GM19025 (cell line): ENCODE data around the gene TSPEAR.
"Not testable (repeated sequence)": the region's sequence is repeated elsewhere in the genome, so short reads cannot be mapped to it uniquely, and the experiment has no call there.

Experiments
- ATAC-seq: cut with Tn5 transposase; IDR thresholded peaks from one replicate; pipeline ENCODE4 v1.9.1; 2021; ENCODE audit warnings: mild to moderate bottlenecking, low read depth, moderate library complexity; ENCODE audit not compliant: unreplicated experiment

TSPEAR gene

DNA sequence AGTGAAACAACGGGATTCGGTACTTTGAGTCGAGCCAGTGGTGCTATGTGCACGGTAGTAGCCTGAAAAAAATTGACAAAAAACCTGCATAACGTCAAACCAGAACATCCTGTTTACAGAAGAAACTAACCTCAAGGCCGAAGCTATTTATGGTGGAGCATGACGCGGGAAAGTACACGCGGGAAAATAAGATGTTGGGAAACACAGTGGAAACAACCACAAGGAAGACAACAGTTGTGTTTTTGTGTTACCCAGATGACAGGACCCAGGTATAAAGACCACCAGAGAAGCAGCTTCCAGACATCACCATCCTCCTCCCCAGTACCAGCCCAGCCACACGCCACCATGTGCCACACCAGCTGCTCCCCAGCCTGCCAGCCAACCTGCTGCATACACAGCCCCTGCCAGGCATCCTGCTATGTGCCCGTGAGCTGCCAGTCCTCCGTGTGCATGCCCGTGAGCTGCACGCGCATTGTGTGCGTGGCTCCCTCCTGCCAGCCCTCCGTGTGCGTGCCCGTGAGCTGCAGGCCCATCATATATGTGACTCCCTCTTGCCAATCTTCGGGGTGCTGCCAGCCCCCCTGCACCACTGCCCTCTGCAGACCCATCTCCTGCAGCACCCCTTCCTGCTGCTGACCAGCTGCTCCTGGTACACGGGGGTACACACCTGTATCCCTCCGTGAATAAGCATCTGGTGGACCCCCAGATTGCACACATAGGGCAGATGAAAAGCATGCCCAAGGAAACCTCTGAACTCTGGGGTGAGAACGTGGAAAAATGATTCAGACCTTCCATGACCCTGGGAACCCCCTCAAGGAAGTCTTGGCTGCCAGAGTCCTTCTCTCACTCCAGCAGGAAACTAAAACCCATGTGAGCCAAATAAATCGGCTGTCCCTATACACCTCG, 53.5 kb downstream of the TSPEAR start, which contains the start of gene KRTAP12-3:
TSS of gene KRTAP12-3 (plus strand) at position 298 of the 906 bp plus-strand sequence. CDS start at position 346, 48 bp downstream.
- ATAC-seq, result no peak

DNA sequence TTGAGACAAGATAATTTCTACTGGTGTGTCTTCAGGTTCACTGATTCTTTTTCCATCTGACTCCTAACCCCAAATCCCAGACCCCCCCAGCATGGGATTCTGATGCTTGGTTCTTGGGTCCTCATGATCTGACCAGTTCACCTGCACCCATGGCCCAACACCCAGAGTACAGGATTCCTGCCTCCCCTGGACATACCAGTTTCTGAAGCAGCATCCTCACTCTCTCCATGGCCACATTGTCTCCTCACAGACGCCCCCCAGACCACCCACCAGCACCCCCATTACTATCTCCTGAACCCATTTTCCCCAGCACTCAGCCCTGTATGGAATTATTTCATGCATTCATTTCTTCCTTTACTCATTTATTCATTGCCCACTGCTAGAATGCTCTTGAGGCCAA, 54.5 kb downstream of the TSPEAR start:
- ATAC-seq, result no peak

DNA sequence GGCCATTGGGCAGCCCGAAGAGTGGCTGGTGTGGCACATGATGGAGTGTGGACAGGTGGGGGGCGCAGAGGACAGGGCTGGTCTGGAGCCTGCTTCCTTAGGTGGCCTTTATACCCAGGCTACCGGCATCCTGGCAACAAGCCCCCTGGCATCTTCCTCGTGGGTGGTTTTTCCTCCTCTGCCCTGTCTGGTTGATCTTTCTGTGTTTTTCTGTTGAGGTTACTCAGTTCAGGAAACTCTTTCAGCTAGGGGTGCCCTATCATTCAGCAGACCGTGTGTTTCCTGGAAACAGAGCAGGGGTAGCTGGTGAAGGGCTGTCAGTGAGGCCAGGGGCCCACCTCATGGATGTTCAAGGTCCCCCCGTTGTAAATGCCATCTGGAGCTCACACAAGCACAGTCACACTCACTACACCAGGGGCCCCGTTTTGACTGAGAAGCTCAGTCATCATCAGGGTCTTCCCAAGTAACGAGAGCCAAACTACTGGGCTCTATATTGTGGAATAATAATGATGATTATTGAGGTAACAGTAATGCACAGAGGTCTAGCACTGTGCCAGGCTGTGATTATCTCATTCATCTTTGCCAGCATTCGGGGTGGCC, 56.7 kb downstream of the TSPEAR start, which contains the start of gene KRTAP12-4:
TSS of gene KRTAP12-4 (minus strand) at position 84 of the 600 bp plus-strand sequence. CDS start at position 39, 45 bp downstream.
- no peak for ATAC-seq

DNA sequence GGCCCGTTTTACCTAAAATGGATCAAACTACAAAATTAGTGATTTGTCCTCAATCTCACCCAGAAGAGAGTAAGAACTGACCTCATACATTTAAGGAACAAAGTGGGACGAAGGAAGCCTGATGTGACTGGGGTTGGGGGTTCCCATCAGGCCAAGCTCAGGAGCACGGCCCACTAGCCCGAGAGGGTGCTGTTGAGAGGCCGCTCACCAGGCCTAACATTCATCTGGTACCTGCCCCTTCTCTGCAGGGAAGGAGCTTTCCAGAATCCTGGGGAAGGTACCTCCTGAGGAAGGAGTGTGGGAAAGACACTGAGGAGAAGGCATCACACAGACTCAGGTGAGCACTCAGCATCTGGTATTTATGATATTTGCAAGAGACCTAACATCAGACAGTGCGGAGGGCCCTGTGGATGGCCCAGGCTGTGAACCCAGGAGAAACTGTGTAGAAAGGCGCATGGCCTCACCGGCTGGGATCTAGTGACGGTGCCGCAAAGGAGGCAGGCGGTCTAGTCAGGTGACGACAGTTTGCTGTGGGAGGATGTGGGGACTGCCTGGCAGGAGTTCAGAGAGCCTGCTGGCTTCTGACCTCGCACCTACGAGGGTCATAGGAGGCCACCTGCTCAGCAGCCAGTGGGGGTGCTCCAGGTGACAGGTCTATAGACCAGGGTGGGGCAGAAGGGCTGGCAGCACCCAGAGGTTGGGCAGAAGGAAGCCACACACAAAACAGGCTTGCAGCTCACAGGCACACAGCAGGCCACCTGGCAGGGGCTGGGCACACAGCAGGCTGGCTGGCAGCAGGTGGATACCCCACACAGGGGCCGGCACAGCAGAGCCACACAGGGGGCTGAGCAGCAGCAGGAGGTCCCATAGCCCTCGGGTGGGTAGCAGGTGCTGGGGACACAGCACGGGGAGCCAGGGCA, 57.5 kb downstream of the TSPEAR start:
- no peak for ATAC-seq

DNA sequence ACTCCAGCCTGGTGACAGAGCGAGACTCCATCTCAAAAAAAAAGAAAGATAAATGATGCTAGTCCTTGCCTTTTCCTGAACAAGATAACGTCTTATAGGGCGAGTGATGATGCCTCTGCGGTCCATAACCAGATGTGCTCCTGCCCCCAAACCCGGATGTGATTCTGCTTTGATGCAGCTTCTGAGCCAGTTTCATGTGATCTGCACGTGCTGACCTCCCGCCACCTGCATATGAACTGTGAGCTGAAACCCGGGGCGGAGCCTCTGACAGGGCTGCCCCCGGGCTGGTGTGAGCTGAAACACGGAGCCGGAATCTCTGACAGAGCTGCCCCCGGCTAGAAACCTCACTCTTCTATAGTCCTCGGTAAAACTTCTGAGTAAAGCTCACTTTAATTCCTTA, 58.2 kb downstream of the TSPEAR start:
- ATAC-seq, result no peak

DNA sequence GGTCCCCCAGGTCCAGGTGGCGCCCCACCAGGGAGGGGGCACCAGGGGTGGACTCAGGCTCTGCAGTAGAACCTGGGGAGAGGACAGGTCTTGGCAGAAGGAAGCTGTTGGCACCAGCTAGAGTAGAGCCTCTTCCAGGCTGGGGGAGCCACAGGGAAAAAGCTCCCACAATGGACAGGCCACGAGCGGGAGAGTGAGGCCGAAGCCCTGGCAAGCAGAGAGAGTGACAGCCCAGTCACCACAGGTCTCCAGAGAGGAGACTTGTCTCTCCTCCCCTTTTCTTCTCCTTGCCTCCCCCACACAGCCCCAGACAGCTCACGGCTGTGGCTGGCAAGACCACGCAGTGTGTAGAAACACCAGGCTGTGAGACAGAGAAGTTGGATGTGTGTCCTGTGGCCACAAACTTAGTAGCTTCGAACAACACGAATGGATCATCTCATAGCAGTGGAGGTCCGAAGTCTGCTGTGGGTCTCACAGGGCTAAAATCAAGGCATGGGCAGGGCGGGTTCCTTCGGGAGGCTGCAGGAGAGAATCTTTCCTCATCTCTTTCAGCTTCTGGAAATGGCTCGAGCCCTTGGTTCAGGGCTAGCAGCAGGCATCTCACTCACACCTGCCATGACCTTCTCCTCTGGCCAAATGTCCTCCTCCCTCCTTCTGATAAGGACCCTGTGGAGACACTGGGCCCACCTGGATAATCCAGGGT, 60.2 kb downstream of the TSPEAR start:
- ATAC-seq, result no peak

DNA sequence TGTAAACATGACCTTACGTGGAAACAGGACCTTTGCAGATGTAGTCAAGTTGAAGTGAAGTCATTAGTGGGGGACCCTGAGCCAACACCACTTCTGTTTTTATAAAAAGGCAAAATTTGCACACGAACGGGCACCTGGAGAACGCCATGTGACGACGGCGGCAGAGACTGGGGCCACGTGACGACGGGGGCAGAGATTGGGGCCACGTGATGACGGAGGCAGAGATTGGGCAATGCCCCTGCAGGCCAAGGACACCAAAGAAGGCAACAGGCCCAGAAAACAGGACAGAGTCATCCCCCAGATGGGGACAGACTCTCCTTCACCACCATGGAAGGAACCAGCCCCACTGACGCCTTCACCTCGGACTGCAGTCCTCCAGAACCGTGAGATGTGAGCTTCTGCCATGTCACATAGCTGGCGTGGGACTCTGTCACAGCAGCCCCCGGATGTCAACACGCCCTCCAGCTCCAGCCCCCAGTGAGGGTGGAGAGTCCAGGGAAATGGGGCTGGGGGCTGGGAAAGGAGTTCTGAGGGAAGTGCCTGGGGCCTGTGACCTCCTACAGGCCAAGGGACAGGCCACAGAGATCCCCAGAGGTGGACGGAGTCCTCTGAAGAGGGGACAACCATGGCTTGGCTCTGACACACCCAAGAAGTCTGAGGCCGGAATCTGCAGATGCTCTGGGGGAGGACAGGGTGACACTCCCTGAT, 61.0 kb downstream of the TSPEAR start:
- no peak for ATAC-seq

DNA sequence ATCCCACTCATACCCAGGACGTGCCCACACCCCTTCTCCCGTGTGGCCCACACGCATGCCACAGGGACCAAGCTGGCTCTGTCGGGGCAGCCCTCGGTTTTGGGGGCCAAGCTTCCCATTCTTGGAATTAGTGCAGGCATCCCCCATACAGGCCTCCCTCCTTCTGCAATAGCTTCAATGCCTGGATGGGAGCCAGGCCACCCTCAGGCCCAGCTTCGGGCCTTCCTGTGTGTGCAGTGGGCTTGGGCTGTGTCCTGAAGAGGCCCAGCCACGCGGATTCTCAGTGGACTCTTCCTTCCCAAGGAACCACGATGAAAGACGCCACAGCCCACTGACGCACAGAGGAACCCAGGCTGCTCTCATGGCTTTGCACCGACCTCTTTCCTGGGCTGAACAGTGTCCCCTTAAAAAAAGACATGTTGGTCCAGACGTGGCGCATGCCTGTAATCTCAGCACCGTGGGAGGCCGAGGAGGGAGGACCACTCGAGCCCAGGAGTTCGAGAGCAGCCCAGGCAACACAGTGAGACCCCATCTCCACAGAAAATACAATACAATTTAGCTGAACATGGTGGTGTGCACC, 61.8 kb downstream of the TSPEAR start:
- ATAC-seq, result no peak

DNA sequence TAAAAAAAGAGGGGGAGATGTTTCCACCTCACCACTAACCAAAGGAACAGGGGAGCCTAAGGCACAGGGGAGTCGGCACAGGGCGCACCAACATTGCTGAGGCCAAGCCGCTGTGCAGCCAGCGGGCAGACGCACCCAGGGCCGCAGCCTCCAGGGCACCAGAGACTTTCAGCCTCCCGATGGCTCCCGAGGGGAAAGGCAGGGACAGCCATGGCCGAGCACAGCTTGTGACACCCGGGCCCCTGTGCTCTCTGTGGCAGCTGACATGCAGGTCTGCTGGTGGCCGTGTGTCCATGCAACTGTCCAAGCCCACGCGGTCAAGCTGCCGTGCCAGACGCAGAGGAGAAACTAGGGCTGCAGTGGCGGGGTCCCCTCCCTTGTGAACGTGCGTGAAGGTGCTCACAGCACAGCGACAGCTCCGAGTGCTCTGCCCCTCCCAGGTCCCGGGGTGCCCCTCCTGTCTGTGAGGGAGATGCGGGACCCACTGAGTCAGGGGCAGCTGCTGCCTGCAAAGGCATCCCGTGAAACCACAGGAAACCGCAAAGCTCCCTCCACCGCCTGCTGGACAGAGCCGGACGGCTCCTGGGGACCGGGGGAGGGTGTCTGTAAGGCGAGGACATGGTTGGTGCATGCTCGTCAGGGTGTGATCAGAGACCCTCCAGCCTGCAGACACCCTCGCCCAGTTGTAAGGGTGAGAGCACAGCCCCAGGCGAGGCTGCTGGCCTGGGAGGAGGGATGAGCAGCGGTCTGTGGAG, 62.6 kb downstream of the TSPEAR start:
- no peak for ATAC-seq

DNA sequence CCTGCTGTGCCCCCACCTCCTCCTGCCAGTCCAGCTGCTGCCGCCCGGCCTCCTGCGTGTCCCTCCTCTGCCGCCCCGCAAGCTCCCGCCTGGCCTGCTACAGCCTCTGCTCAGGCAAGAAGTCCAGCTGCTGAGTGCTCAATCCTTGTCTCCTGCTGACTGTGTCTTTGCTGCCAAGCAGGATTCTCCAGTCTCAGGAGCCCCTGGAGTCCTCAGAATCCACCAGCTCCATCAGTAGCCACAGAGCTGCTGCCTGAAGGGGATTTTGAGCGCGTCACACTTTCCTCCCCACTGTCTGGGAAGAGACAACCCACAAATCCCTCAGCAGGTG, 64.2 kb downstream of the TSPEAR start:
- no peak for ATAC-seq

DNA sequence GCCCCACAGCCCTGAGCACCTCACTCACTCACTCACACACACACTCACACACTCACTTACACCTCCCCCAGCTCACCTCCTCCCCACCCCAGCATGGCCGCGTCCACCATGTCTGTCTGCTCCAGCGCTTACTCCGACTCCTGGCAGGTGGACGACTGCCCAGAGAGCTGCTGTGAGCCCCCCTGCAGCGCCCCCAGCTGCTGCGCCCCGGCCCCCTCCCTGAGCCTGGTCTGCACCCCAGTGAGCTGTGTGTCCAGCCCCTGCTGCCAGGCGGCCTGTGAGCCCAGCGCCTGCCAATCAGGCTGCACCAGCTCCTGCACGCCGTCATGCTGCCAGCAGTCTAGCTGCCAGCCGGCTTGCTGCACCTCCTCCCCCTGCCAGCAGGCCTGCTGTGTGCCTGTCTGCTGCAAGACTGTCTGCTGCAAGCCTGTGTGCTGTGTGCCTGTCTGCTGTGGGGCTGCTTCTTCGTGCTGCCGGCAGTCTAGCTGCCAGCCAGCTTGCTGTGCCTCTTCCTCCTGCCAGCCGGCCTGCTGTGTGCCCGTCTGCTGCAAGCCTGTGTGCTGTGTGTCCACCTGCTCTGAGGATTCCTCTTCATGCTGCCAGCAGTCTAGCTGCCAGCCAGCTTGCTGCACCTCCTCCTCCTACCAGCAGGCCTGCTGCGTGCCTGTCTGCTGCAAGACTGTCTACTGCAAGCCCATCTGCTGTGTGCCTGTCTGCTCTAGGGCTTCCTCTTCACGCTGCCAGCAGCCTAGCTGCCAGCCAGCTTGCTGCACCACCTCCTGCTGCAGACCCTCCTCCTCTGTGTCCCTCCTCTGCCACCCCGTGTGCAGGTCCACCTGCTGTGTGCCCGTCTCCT, 64.8 kb downstream of the TSPEAR start, which contains the start of gene KRTAP10-11:
TSS of gene KRTAP10-11 (plus strand) at position 49 of the 856 bp plus-strand sequence. CDS start at position 94, 45 bp downstream.
- ATAC-seq, result not testable (repeated sequence)

DNA sequence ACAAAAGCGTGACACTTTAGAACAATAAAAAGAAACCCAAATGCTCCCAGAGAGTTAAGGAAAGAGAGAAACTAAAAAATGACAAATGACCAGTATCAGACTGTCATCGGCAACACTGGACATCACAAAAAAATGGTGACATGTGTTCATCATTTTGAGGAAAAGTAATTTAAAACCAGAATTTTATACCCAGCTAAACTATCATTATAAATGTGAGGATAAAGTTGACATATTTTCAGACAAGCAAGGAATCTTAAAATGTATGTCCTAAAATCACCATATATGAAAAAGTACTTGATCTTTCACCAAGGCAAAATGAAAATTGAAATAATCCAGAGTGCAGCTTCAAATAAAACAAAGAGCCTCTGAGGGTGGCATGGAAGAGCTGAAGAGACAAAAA, 66.5 kb downstream of the TSPEAR start:
- ATAC-seq, result no peak

DNA sequence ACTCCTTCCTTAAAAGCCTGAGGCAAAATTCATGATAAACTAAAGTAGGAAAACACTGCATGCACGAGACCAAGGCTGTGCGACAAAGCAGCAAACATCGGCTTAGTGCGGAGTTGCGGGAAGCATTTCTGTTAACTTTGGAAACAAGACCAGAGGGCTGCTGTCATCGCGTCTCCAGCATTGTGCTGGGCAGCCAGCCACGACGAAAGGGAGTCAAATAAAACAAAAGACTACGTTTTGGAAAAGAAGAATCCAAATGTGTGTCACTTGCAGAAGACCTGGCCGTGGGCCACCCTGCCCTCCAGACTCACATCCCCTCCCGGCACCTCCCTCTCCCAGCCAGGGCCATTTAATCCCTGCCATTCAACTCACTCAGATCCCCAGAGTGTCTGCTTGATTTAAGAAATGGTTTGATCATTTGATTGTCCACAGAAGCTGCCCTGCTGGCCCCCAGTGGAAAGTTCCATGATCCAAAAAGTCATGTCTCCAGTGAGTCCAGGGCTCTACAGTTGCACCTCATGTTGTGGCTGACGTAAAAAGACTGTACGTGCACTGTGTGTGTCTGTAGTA, 67.5 kb downstream of the TSPEAR start:
- no peak for ATAC-seq

DNA sequence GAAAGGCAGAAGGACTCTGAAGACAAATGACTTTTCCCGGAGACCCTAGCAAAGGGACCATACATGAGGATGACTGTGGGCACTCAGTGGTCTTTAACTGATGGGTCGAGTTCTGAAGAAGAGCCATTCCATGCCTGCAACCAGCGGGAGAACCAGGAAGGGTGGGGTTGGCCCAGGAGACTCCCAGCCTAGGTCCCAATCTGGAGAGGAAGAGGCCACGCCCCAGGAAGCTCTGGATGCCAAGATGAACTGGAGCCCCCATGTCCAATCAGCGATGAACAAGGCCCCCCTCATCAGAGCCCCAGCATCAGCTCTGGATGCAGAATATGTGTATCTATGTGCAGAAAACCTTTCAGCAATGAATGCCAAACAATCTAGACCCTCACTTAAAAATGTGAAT, 70.6 kb downstream of the TSPEAR start:
- ATAC-seq, result no peak

DNA sequence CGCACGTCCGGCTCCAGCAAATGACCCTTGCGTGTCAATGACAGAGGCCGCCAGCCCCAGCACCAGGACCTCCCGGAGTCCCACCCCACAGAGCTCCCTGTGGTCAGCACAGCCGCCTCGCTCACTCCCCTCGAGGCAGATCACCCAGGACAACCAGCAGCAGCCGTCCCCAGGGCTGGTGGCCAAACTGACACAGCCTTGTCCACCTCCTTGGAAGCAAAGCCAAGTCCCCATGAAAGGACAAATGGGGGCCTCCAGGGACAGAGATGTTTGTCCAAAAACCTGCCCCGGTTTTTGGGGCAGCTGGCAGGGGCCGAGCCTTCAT, 72.1 kb downstream of the TSPEAR start:
- ATAC-seq, result no peak

DNA sequence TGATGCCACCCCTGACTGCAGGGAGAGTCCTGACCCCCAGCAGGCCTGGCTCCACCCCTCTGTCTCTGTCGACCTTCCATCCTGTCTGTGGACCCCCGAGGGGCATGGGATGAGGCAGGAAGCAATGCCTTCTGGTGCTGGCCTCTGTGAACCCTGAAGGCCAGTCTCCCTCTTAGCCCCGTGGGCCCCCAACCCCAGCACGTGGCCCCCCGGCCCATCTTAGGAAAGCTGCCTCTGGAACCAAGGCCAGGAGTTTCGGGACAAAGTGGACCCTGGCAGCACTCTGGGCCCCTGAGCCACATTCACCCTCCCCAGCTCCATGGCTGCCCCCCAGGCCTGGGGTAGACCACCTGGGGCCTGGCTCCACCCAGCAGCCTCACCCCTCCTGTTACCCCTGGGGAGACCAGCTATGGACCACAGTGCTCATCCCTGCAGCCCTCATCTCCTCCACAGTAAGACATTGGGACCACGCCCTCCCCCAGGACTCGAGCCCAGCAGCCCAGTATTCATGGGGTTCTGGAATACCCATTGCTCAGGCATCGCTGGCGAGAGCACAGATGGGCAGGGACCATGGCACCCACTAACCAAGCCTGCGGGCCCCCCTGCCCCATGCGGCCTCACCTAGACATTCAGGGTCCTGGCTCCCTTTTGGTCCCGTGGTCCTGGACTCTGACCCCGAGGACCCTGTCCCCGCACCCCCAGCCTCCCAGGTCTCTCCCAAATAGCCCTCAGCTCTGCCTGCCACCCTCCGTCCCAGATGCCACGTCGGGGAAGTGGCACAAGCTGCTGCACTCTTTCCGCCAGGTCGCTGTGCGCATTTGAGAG, 72.7 kb downstream of the TSPEAR start:
- ATAC-seq, result not testable (repeated sequence)
